RWPE2 (cell line): Measurements from ENCODE around the gene ANKRD13A.
"Not testable (repeated sequence)": the region's sequence is repeated elsewhere in the genome, so short reads cannot be mapped to it uniquely, and the experiment has no call there.

Experiments
- ATAC-seq: fragments of 200-7000 bp; cut with Tn5 transposase; 3 replicates; pipeline ENCODE4 v1.9.1; 2021; ENCODE audit warnings: low read depth
- DNase-seq: peaks from one replicate; pipeline ENCODE4 v3.0.0-alpha.2; 2020; ENCODE audit warnings: low spot score
- H3K27ac ChIP-seq: fragments of 450-650 bp; 2 replicates; pipeline ENCODE4 v1.5.1; 2017; ENCODE audit warnings: mild to moderate bottlenecking; ENCODE audit not compliant: poor library complexity, severe bottlenecking
- H3K27me3 ChIP-seq: fragments of 250-450 bp; sonication (Bioruptor Pico); 2 replicates; pipeline ENCODE4 v1.5.1; 2021; ENCODE audit warnings: mild to moderate bottlenecking, moderate library complexity; ENCODE audit not compliant: insufficient read depth, poor library complexity, severe bottlenecking
- H3K36me3 ChIP-seq: fragments of 250-450 bp; sonication (Bioruptor Pico); 2 replicates; pipeline ENCODE4 v1.5.1; 2020; ENCODE audit warnings: low read depth, mild to moderate bottlenecking, moderate library complexity
- H3K4me1 ChIP-seq: fragments of 250-450 bp; sonication (Bioruptor Pico); 2 replicates; pipeline ENCODE4 v1.5.1; 2021; ENCODE audit warnings: mild to moderate bottlenecking, moderate library complexity; ENCODE audit not compliant: insufficient read depth, poor library complexity, severe bottlenecking
- H3K4me3 ChIP-seq: fragments of 250-450 bp; sonication (Bioruptor Pico); 2 replicates; pipeline ENCODE4 v1.5.1; 2021; ENCODE audit warnings: mild to moderate bottlenecking, moderate library complexity; ENCODE audit not compliant: severe bottlenecking
- H3K9me3 ChIP-seq: fragments of 250-450 bp; sonication (Bioruptor Pico); 2 replicates; pipeline ENCODE4 v1.5.1; 2021; ENCODE audit warnings: mild to moderate bottlenecking, moderate library complexity; ENCODE audit not compliant: severe bottlenecking
- TF ChIP-seq, protein P1 (sequence below): fragments of 450-650 bp; IDR thresholded peaks from one replicate; pipeline ENCODE4 v1.5.1; 2017; ENCODE audit warnings: mild to moderate bottlenecking, moderate library complexity; ENCODE audit not compliant: poor library complexity, severe bottlenecking

Gene ANKRD13A

DNA sequence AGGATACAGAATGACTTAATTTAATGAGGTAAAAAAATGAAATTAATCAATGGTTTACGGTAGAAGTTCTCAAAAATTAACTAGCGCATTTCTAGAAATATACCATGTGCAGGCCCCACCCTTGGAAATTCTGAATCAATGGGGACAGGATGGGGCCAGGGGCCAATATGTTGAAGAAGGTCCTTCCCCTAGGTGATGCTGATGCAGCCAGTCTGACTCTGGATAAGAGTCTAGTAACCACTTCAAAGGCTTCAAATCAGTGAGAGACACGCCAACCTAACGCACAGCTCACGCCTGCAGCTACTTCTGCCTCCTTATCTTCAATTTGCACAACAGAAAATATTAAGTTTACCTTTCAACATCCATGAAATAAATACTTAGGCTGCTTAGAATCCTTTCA is 17.9 kb upstream of the ANKRD13A start:
- DNase-seq: no peak
- no peaks in the 10 kb centered on the region for H3K27me3 ChIP-seq
- H3K9me3 ChIP-seq: no peaks in the 10 kb centered on the region
- no peak overlapping the region for H3K4me3 ChIP-seq
- no peak overlapping the region for H3K27ac ChIP-seq
- TF ChIP-seq, protein P1, sequence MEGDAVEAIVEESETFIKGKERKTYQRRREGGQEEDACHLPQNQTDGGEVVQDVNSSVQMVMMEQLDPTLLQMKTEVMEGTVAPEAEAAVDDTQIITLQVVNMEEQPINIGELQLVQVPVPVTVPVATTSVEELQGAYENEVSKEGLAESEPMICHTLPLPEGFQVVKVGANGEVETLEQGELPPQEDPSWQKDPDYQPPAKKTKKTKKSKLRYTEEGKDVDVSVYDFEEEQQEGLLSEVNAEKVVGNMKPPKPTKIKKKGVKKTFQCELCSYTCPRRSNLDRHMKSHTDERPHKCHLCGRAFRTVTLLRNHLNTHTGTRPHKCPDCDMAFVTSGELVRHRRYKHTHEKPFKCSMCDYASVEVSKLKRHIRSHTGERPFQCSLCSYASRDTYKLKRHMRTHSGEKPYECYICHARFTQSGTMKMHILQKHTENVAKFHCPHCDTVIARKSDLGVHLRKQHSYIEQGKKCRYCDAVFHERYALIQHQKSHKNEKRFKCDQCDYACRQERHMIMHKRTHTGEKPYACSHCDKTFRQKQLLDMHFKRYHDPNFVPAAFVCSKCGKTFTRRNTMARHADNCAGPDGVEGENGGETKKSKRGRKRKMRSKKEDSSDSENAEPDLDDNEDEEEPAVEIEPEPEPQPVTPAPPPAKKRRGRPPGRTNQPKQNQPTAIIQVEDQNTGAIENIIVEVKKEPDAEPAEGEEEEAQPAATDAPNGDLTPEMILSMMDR: no peak
- ATAC-seq: no peak
- H3K36me3 ChIP-seq: peaks cover 88% of the 10 kb centered on the region
- no peaks in the 10 kb centered on the region for H3K4me1 ChIP-seq

DNA sequence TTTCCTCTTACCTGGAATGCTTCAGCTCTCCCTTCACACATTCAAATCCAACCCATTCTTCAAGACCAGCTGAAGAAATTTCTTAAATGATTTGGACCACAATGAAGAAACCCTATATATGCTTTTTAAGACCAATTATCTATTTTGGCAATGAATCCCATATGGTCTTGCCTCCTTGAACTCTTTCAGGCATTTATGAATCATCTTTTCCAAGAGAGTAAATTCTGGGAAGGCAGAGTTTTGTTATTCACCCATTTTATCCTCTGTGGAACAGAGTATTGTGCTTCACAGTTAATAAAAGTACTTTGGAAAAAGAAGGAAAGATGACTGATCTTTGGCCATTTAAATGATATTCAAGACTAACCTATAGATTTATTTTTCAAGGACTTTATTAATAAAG is 17.0 kb upstream of the ANKRD13A start:
- H3K27ac ChIP-seq: no peak overlapping the region
- no peaks in the 10 kb centered on the region for H3K4me1 ChIP-seq
- peaks cover 89% of the 10 kb centered on the region for H3K36me3 ChIP-seq
- no peaks in the 10 kb centered on the region for H3K27me3 ChIP-seq
- DNase-seq (no peak), ATAC-seq (no peak)
- no peak overlapping the region for H3K4me3 ChIP-seq
- no peaks in the 10 kb centered on the region for H3K9me3 ChIP-seq
- TF ChIP-seq, protein P1: no peak

DNA sequence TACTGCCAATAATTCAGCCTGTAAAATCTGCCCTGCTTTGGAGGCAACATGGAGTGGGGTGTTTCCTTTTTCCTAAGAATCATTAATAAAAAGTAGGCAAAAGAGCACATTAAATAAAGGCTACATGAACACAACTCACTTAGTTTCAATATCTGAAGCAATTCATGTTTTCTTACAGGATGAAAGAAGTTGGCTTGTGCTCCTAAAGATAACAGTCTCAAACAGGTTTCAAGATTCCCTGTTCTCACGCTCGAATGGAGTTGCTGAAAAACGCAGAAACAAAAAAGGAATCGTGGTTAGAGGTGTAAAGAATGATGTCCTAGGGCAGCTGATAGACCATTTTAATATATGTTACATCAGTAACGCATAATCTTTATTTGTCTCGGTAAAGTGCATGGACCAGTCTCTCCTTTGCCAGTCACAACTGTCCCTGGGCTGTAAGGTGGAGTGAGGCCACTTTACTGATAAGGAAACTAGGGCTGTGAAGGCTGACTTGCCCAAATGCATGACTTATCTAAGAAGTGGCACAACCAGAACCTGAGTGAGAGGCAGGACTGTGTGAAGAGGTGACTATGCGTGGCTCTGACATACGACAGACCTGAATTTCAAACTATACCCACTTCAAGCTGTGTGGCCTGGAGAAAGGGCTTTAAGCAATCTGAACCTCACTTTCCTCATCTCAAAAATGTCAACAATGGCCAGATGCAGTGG is 15.6 kb upstream of the ANKRD13A start:
- H3K4me3 ChIP-seq: no peak overlapping the region
- H3K36me3 ChIP-seq: peaks cover 88% of the 10 kb centered on the region
- DNase-seq (no peak), ATAC-seq (no peak)
- H3K27ac ChIP-seq: no peak overlapping the region
- no peaks in the 10 kb centered on the region for H3K4me1 ChIP-seq
- no peaks in the 10 kb centered on the region for H3K27me3 ChIP-seq
- H3K9me3 ChIP-seq: no peaks in the 10 kb centered on the region
- TF ChIP-seq, protein P1: no peak

DNA sequence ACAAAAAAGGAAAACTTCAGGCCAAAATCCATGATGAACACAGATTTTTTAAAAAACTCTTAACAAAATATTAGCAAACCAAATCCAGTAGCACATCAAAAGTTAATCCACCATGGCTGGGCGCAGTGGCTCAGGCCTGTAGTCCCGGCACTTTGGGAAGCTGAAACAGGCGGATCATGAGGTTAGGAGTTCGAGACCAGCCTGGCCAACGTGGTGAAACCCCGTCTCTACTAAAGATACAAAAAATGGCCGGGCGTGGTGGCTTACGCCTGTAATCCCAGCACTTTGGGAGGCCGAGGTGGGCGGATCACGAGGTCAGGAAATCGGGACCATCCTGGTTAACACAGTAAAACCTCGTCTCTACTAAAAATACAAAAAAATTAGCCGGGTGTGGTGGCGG is 13.0 kb upstream of the ANKRD13A start:
- H3K9me3 ChIP-seq, H3K27me3 ChIP-seq, H3K4me1 ChIP-seq, DNase-seq, H3K4me3 ChIP-seq, H3K27ac ChIP-seq, ATAC-seq: not testable (repeated sequence)
- H3K36me3 ChIP-seq: peaks cover 91% of the 10 kb centered on the region

DNA sequence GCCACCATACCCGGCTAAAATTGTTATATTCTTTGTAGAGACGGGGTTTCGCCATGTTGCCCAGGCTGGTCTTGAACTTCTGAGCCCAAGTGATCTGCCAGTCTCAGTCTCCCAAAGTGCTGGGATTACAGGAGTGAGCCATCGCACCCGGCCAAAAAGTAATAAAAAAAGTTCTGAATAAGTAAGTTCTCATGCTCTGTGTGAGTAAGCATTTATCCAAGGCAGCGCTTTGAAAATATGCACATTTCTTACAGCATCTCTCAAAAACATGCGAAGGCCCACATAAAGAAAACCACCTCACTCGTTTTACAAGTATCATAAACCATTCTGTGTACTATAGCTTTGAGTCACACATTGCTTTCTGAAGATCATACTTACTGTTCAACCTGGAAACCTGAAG is 11.6 kb upstream of the ANKRD13A start:
- ATAC-seq: no peak
- TF ChIP-seq, protein P1: no peak
- H3K4me3 ChIP-seq: no peak overlapping the region
- no peak for DNase-seq
- no peaks in the 10 kb centered on the region for H3K4me1 ChIP-seq
- H3K9me3 ChIP-seq: no peaks in the 10 kb centered on the region
- H3K27me3 ChIP-seq: no peaks in the 10 kb centered on the region
- no peak overlapping the region for H3K27ac ChIP-seq
- peaks cover 85% of the 10 kb centered on the region for H3K36me3 ChIP-seq
